22Rv1 (cell line): Measurements from ENCODE around the gene PPARG.

Experiments used
- CTCF ChIP-seq: fragments of 450-650 bp; IDR thresholded peaks from 2 replicates; pipeline ENCODE4 v1.5.1; 2017; ENCODE audit warnings: mild to moderate bottlenecking
- ZFX ChIP-seq: fragments of 450-650 bp; IDR thresholded peaks from 2 replicates; pipeline ENCODE4 v1.6.1; 2017; ENCODE audit warnings: antibody characterized with exemption, borderline replicate concordance

- TF ChIP-seq CTCF (no peak), ZFX (no peak)
Observed at GRCh38 chr3:12467746-12468145, 178.9 kb downstream of the PPARG start.
